Measurements from ENCODE around the gene YIPF6.
A peak's percentile ranks its signal among the peaks of the same experiment; 100 is the strongest.
"Not testable (repeated sequence)": the region's sequence is repeated elsewhere in the genome, so short reads cannot be mapped to it uniquely, and the experiment has no call there.

The YIPF6 gene

GRCh38 chrX:68487254-68487653 is 11.6 kb upstream of the YIPF6 start:
- no peaks in the 10 kb centered on the region for H3K9me3 ChIP-seq (replicated peaks; ENCODE audit: low read length)
- H3K36me3 ChIP-seq (ENCODE audit: insufficient read depth, low read length), result no peaks in the 10 kb centered on the region
- H3K9ac ChIP-seq (ENCODE audit: low read depth, low read length), result no peak overlapping the region
- peaks cover 5% of the 10 kb centered on the region for H3K27me3 ChIP-seq (ENCODE audit: control insufficient read depth, insufficient read depth, low read length)
- no peak overlapping the region for H3K4me2 ChIP-seq (ENCODE audit: low read length)
- H3K4me1 ChIP-seq (ENCODE audit: control insufficient read depth, insufficient read depth, low read length), result no peaks in the 10 kb centered on the region
- no peak overlapping the region for H3K4me3 ChIP-seq (ENCODE audit: low read length)

DNA sequence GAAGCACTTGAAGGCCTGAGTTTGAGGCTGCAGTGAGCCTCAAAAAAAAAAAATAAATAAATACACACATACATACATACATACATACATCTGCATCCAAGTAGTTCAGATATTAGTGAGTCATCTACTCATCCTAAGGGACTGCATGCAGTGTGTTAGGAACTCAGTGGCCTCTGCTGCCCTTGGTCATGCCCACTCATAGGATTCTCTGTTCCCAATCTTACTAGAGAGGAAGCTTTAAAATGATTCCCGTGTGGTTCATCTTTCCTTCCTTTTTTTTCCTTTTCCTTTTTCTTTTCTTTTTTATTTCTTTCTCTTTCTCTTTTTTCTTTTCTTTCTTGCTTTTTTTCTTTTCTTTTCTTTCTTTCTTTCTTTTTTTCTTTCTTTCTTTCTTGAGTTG is 10.9 kb upstream of the YIPF6 start:
- H3K9ac ChIP-seq (ENCODE audit: low read depth, low read length), result no peak overlapping the region
- no peak overlapping the region for H3K4me2 ChIP-seq (ENCODE audit: low read length)
- H3K9me3 ChIP-seq (replicated peaks; ENCODE audit: low read length), result no peaks in the 10 kb centered on the region
- no peaks in the 10 kb centered on the region for H3K4me1 ChIP-seq (ENCODE audit: control insufficient read depth, insufficient read depth, low read length)
- H3K4me3 ChIP-seq (ENCODE audit: low read length), result no peak overlapping the region
- no peaks in the 10 kb centered on the region for H3K36me3 ChIP-seq (ENCODE audit: insufficient read depth, low read length)
- H3K27me3 ChIP-seq (ENCODE audit: control insufficient read depth, insufficient read depth, low read length), result peaks cover 5% of the 10 kb centered on the region

GRCh38 chrX:68488657-68489056 is 10.2 kb upstream of the YIPF6 start:
- H3K4me1 ChIP-seq (ENCODE audit: control insufficient read depth, insufficient read depth, low read length), result no peaks in the 10 kb centered on the region
- H3K36me3 ChIP-seq (ENCODE audit: insufficient read depth, low read length), result no peaks in the 10 kb centered on the region
- no peak overlapping the region for H3K9ac ChIP-seq (ENCODE audit: low read depth, low read length)
- peaks cover 5% of the 10 kb centered on the region for H3K27me3 ChIP-seq (ENCODE audit: control insufficient read depth, insufficient read depth, low read length)
- no peak overlapping the region for H3K4me3 ChIP-seq (ENCODE audit: low read length)
- H3K9me3 ChIP-seq (replicated peaks; ENCODE audit: low read length), result no peaks in the 10 kb centered on the region
- no peak overlapping the region for H3K4me2 ChIP-seq (ENCODE audit: low read length)

DNA sequence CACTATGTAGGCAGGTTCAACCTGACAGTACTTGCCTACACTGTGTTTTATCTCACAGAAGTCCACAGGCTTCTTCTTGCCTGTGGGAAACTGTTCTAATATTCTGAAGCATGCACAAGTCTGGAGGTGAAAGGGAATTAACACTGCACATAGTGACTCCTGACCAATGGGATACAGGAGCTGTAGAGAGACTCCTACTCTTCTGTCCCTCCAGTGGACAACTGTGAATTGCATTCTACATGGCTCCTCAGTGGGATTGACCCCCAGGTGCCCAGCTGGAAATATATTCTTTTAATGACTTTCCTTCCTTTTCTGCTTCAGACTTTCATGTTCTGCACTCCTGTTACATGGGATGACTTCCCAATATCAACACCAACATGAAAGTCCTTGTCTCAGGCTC is 8.2 kb upstream of the YIPF6 start:
- no peak overlapping the region for H3K9ac ChIP-seq (ENCODE audit: low read depth, low read length)
- peaks cover 5% of the 10 kb centered on the region for H3K27me3 ChIP-seq (ENCODE audit: control insufficient read depth, insufficient read depth, low read length)
- H3K4me3 ChIP-seq (ENCODE audit: low read length), result no peak overlapping the region
- no peaks in the 10 kb centered on the region for H3K4me1 ChIP-seq (ENCODE audit: control insufficient read depth, insufficient read depth, low read length)
- H3K9me3 ChIP-seq (replicated peaks; ENCODE audit: low read length), result no peaks in the 10 kb centered on the region
- no peaks in the 10 kb centered on the region for H3K36me3 ChIP-seq (ENCODE audit: insufficient read depth, low read length)
- no peak overlapping the region for H3K4me2 ChIP-seq (ENCODE audit: low read length)

DNA sequence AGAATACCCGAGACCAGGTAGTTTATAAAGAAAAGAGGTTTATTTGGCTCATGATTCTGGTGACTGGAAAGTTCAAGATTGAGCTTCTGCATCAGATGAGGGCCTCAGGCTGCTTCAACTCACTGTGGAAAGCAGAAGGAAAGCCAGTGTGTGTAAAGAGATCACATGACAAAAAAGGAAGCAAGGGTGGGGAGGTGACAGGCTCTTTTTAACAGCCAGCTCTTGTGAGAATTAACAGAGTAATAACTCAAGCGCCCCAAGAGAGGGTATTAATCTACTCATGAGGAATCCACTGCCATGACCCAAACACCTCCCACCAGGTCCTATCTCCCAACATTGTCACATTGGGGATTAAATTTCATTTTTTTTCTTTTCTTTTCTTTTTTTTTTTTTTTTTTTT is 6.3 kb upstream of the YIPF6 start:
- Histone ChIP-seq H3K4me1 (ENCODE audit: control insufficient read depth, insufficient read depth, low read length) (no peaks in the 10 kb centered on the region), H3K9me3 (replicated peaks; ENCODE audit: low read length) (no peaks in the 10 kb centered on the region), H3K4me3 (ENCODE audit: low read length) (no peak overlapping the region), H3K9ac (ENCODE audit: low read depth, low read length) (no peak overlapping the region), H3K36me3 (ENCODE audit: insufficient read depth, low read length) (no peaks in the 10 kb centered on the region), H3K27me3 (ENCODE audit: control insufficient read depth, insufficient read depth, low read length) (no peaks in the 10 kb centered on the region), H3K4me2 (ENCODE audit: low read length) (no peak overlapping the region)

DNA sequence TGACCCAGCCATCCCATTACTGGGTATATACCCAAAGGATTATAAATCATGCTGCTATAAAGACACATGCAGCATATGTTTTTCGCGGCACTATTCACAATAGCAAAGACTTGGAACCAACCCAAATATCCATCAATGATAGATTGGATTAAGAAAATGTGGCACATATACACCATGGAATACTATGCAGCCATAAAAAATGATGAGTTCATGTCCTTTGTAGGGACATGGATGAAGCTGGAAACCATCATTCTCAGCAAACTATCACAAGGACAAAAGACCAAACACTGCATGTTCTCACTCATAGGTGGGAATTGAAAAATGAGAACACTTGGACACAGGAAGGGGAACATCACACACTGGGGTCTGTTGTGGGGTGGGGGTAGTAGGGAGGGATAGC is 5.1 kb upstream of the YIPF6 start:
- H3K4me1 ChIP-seq (ENCODE audit: control insufficient read depth, insufficient read depth, low read length); H3K36me3 ChIP-seq (ENCODE audit: insufficient read depth, low read length); H3K4me3 ChIP-seq (ENCODE audit: low read length); H3K27me3 ChIP-seq (ENCODE audit: control insufficient read depth, insufficient read depth, low read length); H3K9ac ChIP-seq (ENCODE audit: low read depth, low read length); H3K9me3 ChIP-seq (replicated peaks; ENCODE audit: low read length); H3K4me2 ChIP-seq (ENCODE audit: low read length): not testable (repeated sequence)

DNA sequence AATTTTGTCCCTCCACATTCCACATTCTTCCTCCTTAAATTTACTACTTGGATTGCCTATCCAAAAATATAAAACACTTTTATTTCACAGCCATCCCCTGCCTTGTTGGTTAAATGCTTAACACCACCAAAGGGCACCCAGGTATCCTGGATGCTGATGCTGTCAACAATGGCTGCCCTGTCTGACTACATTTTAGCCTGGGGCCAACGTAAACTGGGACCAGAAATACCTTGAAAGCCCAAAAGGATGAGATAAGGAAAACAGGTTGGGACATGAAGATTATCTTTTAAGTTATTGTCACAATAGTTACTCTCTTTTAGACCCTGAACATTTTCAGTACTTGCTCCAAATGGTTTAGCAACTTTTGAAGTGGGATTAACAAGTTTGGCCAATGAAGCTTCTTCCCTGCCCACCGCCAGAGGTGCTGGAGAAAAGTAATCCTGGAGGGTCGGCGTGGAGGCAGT is 775 bp upstream of the YIPF6 start:
- peak overlapping the region; percentile 84 for H3K4me3 ChIP-seq (ENCODE audit: low read length)
- no peaks in the 10 kb centered on the region for H3K4me1 ChIP-seq (ENCODE audit: control insufficient read depth, insufficient read depth, low read length)
- peak overlapping the region; percentile 93 for H3K9ac ChIP-seq (ENCODE audit: low read depth, low read length)

DNA sequence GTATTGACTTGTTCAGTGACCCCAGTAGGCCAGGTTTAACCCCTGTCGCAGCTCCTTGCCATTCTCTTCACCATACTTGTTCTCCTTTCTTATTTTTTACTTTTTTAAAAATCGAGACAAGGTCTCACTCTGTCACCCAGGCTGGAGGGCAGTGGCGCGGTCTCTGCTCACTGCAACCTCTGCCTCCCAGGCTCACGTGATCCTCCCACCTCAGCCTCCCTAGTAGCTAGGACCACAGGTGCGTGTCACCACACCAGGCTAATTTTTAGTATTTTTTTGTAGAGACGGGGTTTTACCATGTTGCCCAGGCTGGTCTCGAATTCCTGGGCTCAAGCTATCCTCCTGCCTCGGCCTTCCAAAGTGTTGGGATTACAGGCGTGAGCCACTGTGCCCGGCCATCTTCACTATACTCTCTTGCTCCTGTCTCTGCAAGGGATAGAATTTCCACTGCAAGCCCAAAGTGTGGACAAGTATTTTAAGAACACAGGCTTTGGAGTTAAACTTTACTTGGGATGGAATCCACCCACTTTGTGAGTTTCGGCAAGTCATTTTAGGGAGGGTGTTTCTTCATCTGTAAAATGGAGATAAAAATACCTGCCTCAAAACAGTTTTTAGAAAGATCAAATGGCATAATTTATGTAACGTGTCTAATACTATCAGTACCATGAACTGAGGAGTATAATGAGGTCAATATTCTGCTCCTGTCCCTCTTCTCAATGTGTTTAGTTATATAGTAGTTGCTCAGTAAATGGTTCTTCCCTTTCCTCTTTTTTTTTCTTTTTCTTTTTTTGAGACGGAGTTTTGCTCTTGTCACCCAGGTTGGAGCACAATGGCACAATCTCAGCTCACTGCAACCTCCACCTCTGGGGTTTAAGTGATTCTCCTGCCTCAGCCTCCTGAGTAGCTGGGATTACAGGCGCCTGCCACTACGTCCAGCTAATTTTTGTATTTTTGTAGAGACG is 973 bp downstream of the YIPF6 start:
- no peaks in the 10 kb centered on the region for H3K27me3 ChIP-seq (ENCODE audit: control insufficient read depth, insufficient read depth, low read length)
- peak overlapping the region; percentile 87 for H3K4me2 ChIP-seq (ENCODE audit: low read length)
- H3K4me1 ChIP-seq (ENCODE audit: control insufficient read depth, insufficient read depth, low read length), result peaks cover 12% of the 10 kb centered on the region
- H3K4me3 ChIP-seq (ENCODE audit: low read length), result peak overlapping the region; percentile 84
- H3K36me3 ChIP-seq (ENCODE audit: insufficient read depth, low read length), result no peaks in the 10 kb centered on the region
- H3K9me3 ChIP-seq (replicated peaks; ENCODE audit: low read length), result no peaks in the 10 kb centered on the region
- H3K9ac ChIP-seq (ENCODE audit: low read depth, low read length), result peak overlapping the region; percentile 93

More for the DNA sequence above, 775 bp upstream of the YIPF6 start:
- Histone ChIP-seq H3K4me2 (ENCODE audit: low read length) (peak overlapping the region; percentile 87), H3K27me3 (ENCODE audit: control insufficient read depth, insufficient read depth, low read length) (no peaks in the 10 kb centered on the region), H3K36me3 (ENCODE audit: insufficient read depth, low read length) (no peaks in the 10 kb centered on the region), H3K9me3 (replicated peaks; ENCODE audit: low read length) (no peaks in the 10 kb centered on the region)

DNA sequence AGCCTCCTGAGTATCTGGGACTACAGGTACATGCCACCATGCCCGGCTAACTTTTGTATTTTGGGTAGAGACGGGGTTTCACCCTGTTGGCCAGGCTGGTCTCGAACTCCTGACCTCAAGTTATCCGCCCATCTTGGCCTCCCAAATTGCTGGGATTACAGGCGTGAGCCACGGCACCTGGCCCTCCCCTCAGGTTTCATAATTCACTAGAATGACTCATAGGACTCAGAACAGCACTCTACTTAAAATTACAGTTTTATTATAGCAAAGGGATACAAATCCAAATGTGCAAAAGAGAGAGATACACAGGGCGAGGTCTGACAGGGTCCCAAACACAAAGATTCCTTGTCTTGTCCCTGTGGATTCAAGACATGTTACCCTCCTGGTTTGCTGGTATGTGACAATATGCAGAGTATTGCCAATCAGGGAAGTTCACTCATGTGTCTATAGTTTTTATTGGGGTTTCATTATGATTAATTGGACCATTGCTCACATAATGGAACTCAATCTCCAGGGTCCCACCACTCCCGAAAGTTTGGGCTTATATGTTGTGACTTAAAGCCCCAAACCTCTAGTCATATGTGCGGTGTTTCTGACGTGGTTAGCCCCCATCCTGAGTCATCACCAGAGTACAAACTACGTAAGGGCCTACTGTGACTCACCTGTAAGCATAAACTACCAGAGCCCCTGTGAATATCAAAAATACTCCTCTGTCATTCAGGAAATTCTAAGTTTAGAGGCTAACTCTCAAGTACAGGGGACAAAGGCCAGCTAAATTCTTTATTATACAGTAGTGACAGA is 5.2 kb downstream of the YIPF6 start:
- peaks cover 13% of the 10 kb centered on the region for H3K4me1 ChIP-seq (ENCODE audit: control insufficient read depth, insufficient read depth, low read length)
- peak overlapping the region; percentile 18 for H3K4me2 ChIP-seq (ENCODE audit: low read length)
- H3K9me3 ChIP-seq (replicated peaks; ENCODE audit: low read length), result no peaks in the 10 kb centered on the region
- H3K4me3 ChIP-seq (ENCODE audit: low read length), result no peak overlapping the region
- no peaks in the 10 kb centered on the region for H3K36me3 ChIP-seq (ENCODE audit: insufficient read depth, low read length)
- H3K9ac ChIP-seq (ENCODE audit: low read depth, low read length), result peak overlapping the region; percentile 28
- H3K27me3 ChIP-seq (ENCODE audit: control insufficient read depth, insufficient read depth, low read length), result no peaks in the 10 kb centered on the region

GRCh38 chrX:68506649-68507048 is 7.8 kb downstream of the YIPF6 start:
- H3K27me3 ChIP-seq (ENCODE audit: control insufficient read depth, insufficient read depth, low read length), result no peaks in the 10 kb centered on the region
- no peaks in the 10 kb centered on the region for H3K9me3 ChIP-seq (replicated peaks; ENCODE audit: low read length)
- H3K4me3 ChIP-seq (ENCODE audit: low read length), result no peak overlapping the region
- H3K4me2 ChIP-seq (ENCODE audit: low read length), result no peak overlapping the region
- no peak overlapping the region for H3K9ac ChIP-seq (ENCODE audit: low read depth, low read length)
- H3K36me3 ChIP-seq (ENCODE audit: insufficient read depth, low read length), result peaks cover 2% of the 10 kb centered on the region
- H3K4me1 ChIP-seq (ENCODE audit: control insufficient read depth, insufficient read depth, low read length), result peaks cover 13% of the 10 kb centered on the region

- peaks cover 4% of the 10 kb centered on the region for H3K36me3 ChIP-seq (ENCODE audit: insufficient read depth, low read length)
- H3K4me1 ChIP-seq (ENCODE audit: control insufficient read depth, insufficient read depth, low read length), result peaks cover 10% of the 10 kb centered on the region
- H3K9me3 ChIP-seq (replicated peaks; ENCODE audit: low read length), result no peaks in the 10 kb centered on the region
- no peak overlapping the region for H3K4me3 ChIP-seq (ENCODE audit: low read length)
- H3K27me3 ChIP-seq (ENCODE audit: control insufficient read depth, insufficient read depth, low read length), result no peaks in the 10 kb centered on the region
- H3K9ac ChIP-seq (ENCODE audit: low read depth, low read length), result no peak overlapping the region
- no peak overlapping the region for H3K4me2 ChIP-seq (ENCODE audit: low read length)
Observed at GRCh38 chrX:68508799-68509198, 9.9 kb downstream of the YIPF6 start.

Data from skeletal muscle satellite cell (primary cell).